Hepatocyte (in vitro differentiated cells): ENCODE measurements around the gene ZNF687. TPM values are rescaled to one million over a fixed set of nuclear protein-coding genes. Genes with fewer than 3 reads are reported as not detected.

ENCODE experiments used
- DNase-seq: peaks from one replicate; pipeline ENCODE4 v3.0.0-alpha.2; 2016; ENCODE audit warnings: low spot score
- H2AFZ ChIP-seq: fragments of 200-600 bp; sonication (generic); 2 replicates; pipeline ENCODE4 v1.6.0; 2016; ENCODE audit warnings: antibody characterized with exemption, mild to moderate bottlenecking
- H3K27ac ChIP-seq: fragments of 200-600 bp; sonication (generic); 2 replicates; pipeline ENCODE4 v1.5.1; 2016; ENCODE audit warnings: mild to moderate bottlenecking
- H3K27me3 ChIP-seq: fragments of 200-600 bp; sonication (generic); 2 replicates; pipeline ENCODE4 v1.6.1; 2016
- H3K36me3 ChIP-seq: fragments of 200-600 bp; sonication (generic); replicated peaks from 2 replicates; pipeline ENCODE4 v1.5.1; 2016; ENCODE audit warnings: low read depth; ENCODE audit not compliant: insufficient read depth
- H3K4me1 ChIP-seq: fragments of 200-600 bp; sonication (generic); 2 replicates; pipeline ENCODE4 v1.5.1; 2016; ENCODE audit warnings: mild to moderate bottlenecking, moderate library complexity; ENCODE audit not compliant: insufficient read depth
- H3K4me2 ChIP-seq: fragments of 200-600 bp; sonication (generic); 2 replicates; pipeline ENCODE4 v1.6.0; 2016
- H3K4me3 ChIP-seq: fragments of 200-600 bp; sonication (generic); 2 replicates; pipeline ENCODE4 v1.5.1; 2016; ENCODE audit warnings: mild to moderate bottlenecking
- H3K79me2 ChIP-seq: fragments of 200-600 bp; sonication (generic); 2 replicates; pipeline ENCODE4 v1.6.0; 2017; ENCODE audit warnings: mild to moderate bottlenecking
- H3K9me2 ChIP-seq: fragments of 200-600 bp; sonication (generic); replicated peaks from 2 replicates; pipeline ENCODE4 v1.6.0; 2017; ENCODE audit warnings: mild to moderate bottlenecking; ENCODE audit not compliant: insufficient read depth
- H3K9me3 ChIP-seq: fragments of 200-600 bp; sonication (generic); 2 replicates; pipeline ENCODE4 v1.5.1; 2016; ENCODE audit warnings: low read depth, mild to moderate bottlenecking
- H4K20me1 ChIP-seq: fragments of 200-600 bp; sonication (generic); 2 replicates; pipeline ENCODE4 v1.6.0; 2016; ENCODE audit warnings: mild to moderate bottlenecking; ENCODE audit not compliant: insufficient read depth, poor library complexity, severe bottlenecking
- EZH2 ChIP-seq: fragments of 200-600 bp; sonication (generic); IDR thresholded peaks from 2 replicates; pipeline ENCODE4 v1.6.1; 2016; ENCODE audit warnings: antibody characterized with exemption, mild to moderate bottlenecking, borderline replicate concordance
- EZH2phosphoT487 ChIP-seq: fragments of 200-600 bp; sonication (generic); IDR thresholded peaks from one replicate; pipeline ENCODE4 v1.6.1; 2018; ENCODE audit warnings: antibody characterized with exemption, mild to moderate bottlenecking, low read depth, moderate library complexity; ENCODE audit not compliant: unreplicated experiment, severe bottlenecking
- WGBS: methylation state at CpG from one replicate; pipeline ENCODE4 v1.1.6; 2016; ENCODE audit warnings: low lambda C conversion rate; ENCODE audit errors: missing lambda C conversion rate; 5-methylcytosine and 5-hydroxymethylcytosine counted together
- polyA plus RNA-seq: library from polyadenylated mRNA; unstranded; fragments of >200 nt; fragmentation: Nextera tagmentation; extraction: Ambion mirVana; gene quantifications from 2 replicates; pipeline ENCODE4 v1.2.1, GENCODE V29; 2016
- total RNA-seq: library from RNA; depleted of rRNA; stranded (reverse); fragments of >200 nt; gene quantifications from 2 replicates; pipeline ENCODE4 v1.2.3, GENCODE V29; 2014
- TF ChIP-seq, protein P1 (sequence below): fragments of 200-600 bp; sonication (generic); IDR thresholded peaks from 2 replicates; pipeline ENCODE4 v1.5.1; 2016; ENCODE audit warnings: antibody characterized with exemption, mild to moderate bottlenecking; ENCODE audit not compliant: poor library complexity

Gene ZNF687
- total and polyA plus RNA-seq, 2 experiments from 2014 or later, result 3.6 to 19.9 TPM

DNA sequence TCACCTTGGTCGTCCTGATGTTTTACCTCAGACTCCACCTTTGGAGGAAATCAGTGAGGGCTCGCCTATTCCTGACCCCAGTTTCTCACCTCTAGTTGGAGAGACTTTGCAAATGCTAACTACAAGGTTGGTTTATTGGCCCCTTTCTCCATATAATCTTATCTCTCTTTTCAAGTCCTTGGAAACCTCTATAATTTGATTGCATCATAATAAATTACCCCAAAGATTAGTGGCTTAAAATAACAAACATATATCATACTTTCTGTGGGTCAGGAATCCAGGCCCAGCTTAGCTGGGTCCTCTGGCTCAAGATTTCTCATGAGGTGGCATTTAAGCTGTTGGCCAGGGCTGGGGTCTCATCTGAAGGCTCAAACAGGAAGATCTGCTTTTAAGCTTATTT, 39.7 kb upstream of the ZNF687 start:
- Histone ChIP-seq H3K4me3 (no peak overlapping the region), H3K4me1 (no peaks in the 10 kb centered on the region), H3K9me3 (no peaks in the 10 kb centered on the region), H2AFZ (no peak overlapping the region), H4K20me1 (no peaks in the 10 kb centered on the region), H3K9me2 (no peaks in the 10 kb centered on the region), H3K4me2 (no peak overlapping the region), H3K27ac (no peak overlapping the region), H3K27me3 (no peaks in the 10 kb centered on the region), H3K36me3 (no peaks in the 10 kb centered on the region), H3K79me2 (peaks cover 3% of the 10 kb centered on the region)
- no peak for TF ChIP-seq EZH2phosphoT487
- TF ChIP-seq, protein P1, sequence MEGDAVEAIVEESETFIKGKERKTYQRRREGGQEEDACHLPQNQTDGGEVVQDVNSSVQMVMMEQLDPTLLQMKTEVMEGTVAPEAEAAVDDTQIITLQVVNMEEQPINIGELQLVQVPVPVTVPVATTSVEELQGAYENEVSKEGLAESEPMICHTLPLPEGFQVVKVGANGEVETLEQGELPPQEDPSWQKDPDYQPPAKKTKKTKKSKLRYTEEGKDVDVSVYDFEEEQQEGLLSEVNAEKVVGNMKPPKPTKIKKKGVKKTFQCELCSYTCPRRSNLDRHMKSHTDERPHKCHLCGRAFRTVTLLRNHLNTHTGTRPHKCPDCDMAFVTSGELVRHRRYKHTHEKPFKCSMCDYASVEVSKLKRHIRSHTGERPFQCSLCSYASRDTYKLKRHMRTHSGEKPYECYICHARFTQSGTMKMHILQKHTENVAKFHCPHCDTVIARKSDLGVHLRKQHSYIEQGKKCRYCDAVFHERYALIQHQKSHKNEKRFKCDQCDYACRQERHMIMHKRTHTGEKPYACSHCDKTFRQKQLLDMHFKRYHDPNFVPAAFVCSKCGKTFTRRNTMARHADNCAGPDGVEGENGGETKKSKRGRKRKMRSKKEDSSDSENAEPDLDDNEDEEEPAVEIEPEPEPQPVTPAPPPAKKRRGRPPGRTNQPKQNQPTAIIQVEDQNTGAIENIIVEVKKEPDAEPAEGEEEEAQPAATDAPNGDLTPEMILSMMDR, result no peak
- DNase-seq, result no peak
- WGBS, result 98% methylated on average over 2 of the region's 2 CpGs

DNA sequence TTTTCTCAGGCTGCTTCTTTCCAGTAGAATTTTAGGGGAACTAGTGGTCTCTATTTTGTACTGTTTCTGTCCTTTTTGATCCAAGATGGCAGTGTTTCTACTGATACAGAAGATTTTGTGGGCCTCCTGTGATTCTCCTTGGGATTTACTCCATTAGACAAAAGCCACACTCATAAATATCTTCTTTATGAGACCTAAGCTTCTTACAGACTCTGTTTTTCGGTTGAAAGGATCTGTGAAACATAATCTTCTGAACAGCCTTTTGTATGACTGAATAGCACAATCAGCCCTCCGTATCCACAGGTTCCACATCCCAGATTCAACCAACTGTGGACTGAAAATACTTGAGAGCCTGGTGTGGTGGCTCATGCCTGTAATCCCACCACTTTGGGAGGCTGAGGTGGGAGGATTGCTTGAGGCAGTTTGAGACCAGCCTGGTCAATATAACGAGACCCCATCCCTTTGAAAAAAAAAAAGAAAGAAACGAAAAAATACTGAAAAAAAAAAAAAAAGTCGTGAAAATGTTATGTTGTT, 38.3 kb upstream of the ZNF687 start:
- no peaks in the 10 kb centered on the region for H3K79me2 ChIP-seq
- H3K27me3 ChIP-seq, result no peaks in the 10 kb centered on the region
- H3K4me1 ChIP-seq, result no peaks in the 10 kb centered on the region
- no peaks in the 10 kb centered on the region for H3K9me3 ChIP-seq
- WGBS, result 87% methylated on average over 5 of the region's 5 CpGs
- no peaks in the 10 kb centered on the region for H4K20me1 ChIP-seq
- no peak overlapping the region for H3K27ac ChIP-seq
- no peak overlapping the region for H3K4me2 ChIP-seq
- H3K36me3 ChIP-seq, result no peaks in the 10 kb centered on the region
- no peaks in the 10 kb centered on the region for H3K9me2 ChIP-seq
- no peak for DNase-seq
- no peak overlapping the region for H2AFZ ChIP-seq
- TF ChIP-seq, protein P1, result no peak
- TF ChIP-seq EZH2, result no peak
- H3K4me3 ChIP-seq, result no peak overlapping the region

DNA sequence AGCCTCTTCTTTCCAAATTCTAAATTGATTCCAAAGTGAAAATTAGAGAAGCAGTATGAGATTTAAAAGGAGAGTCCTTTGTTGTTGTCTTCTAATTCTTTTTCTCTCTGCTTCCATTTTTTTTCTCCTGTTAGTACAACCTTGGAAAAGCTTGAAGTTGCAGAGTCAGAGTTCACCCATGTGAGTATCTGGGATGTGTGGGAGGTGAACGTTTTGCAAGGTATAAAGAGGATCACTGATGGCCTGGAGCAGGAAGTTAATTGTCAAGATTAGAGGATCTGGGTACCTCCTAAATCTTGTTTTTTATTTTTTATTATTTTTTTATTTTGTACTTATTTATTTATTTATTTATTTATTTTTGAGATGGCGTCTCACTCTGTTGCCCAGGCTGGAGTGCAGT, 35.3 kb upstream of the ZNF687 start:
- TF ChIP-seq EZH2 (no peak), EZH2phosphoT487 (no peak)
- TF ChIP-seq, protein P1, result no peak
- Histone ChIP-seq H3K4me2 (no peak overlapping the region), H3K79me2 (no peaks in the 10 kb centered on the region), H4K20me1 (no peaks in the 10 kb centered on the region), H3K4me1 (no peaks in the 10 kb centered on the region), H3K9me3 (no peaks in the 10 kb centered on the region), H3K4me3 (no peak overlapping the region), H3K36me3 (no peaks in the 10 kb centered on the region), H3K27me3 (no peaks in the 10 kb centered on the region), H2AFZ (no peak overlapping the region), H3K27ac (no peak overlapping the region), H3K9me2 (no peaks in the 10 kb centered on the region)
- DNase-seq, result no peak
- WGBS, result 92% methylated on average over 2 of the region's 2 CpGs
